Tibial nerve (tissue), 3 donors: ENCODE measurements around the gene HOXB2.

Experiments used
- CTCF ChIP-seq, 5 experiments: fragments of 200-600 bp in 3 of 5; fragments of 450-650 bp in 2 of 5; sonication (generic) in 3 of 5; IDR thresholded peaks; one replicate each; pipeline ENCODE4 v1.5.1; 2016 to 2019; ENCODE audit warnings: antibody characterized with exemption in 5 of 5, mild to moderate bottlenecking in 3 of 5, moderate library complexity in 2 of 5
- POLR2A ChIP-seq, 2 donors: fragments of 450-650 bp; IDR thresholded peaks; one replicate each; pipeline ENCODE4 v1.6.1; 2017; ENCODE audit warnings: antibody characterized with exemption in 2 of 2, mild to moderate bottlenecking in 2 of 2, moderate library complexity in 2 of 2

DNA sequence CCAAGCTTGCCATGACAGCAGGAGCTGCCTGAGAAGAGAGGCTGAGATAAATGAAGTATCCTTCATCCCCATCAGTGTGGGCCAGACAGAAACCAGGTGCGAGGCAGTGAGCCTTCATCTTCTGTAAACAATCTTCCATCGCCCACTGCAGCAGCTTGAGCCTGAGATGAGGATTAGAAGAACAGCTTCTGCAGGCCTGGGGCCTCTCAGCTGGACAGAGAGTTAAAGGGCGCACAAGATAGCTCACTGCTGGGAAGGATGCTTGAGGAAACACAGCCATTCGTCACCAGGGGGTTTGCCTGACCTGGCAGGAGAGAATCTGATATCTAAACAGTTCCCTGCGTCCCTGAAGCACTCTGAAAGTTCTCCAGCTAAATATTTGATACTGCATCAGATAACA, 41.2 kb downstream of the HOXB2 start:
- TF ChIP-seq POLR2A (IDR thresholded peaks at IDR 0.05) (no peak), CTCF (IDR thresholded peaks at IDR 0.05) (no peak)
